Glomerular visceral epithelial cell (primary cell): ENCODE data around the gene RHOF.

Experiments
- DNase-seq: peaks from one replicate; pipeline ENCODE4 v3.0.0-alpha.2; 2016; ENCODE audit errors: extremely low spot score

The RHOF gene, protein sequence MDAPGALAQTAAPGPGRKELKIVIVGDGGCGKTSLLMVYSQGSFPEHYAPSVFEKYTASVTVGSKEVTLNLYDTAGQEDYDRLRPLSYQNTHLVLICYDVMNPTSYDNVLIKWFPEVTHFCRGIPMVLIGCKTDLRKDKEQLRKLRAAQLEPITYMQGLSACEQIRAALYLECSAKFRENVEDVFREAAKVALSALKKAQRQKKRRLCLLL

DNA sequence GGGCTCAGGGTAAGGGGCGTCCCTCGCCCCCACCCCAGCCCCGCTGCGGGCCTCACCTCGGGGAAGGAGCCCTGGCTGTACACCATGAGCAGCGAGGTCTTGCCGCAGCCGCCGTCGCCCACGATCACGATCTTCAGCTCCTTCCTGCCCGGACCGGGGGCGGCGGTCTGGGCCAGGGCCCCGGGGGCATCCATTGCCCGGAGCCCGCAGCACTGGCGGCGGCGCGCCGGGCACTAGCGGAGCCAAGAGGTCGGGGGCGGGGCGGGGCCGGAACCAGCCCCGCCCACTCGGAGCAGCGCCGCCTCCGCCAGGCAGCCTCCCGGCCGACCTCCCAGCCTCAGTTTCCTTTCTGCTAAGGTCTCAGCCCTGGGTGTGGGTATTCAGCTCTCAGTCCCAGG lies at the start of gene RHOF:
TSS of gene RHOF (minus strand) at position 249 of the 398 bp plus-strand sequence. CDS start at position 194, 55 bp downstream.
- peak; percentile 41 for DNase-seq

DNA sequence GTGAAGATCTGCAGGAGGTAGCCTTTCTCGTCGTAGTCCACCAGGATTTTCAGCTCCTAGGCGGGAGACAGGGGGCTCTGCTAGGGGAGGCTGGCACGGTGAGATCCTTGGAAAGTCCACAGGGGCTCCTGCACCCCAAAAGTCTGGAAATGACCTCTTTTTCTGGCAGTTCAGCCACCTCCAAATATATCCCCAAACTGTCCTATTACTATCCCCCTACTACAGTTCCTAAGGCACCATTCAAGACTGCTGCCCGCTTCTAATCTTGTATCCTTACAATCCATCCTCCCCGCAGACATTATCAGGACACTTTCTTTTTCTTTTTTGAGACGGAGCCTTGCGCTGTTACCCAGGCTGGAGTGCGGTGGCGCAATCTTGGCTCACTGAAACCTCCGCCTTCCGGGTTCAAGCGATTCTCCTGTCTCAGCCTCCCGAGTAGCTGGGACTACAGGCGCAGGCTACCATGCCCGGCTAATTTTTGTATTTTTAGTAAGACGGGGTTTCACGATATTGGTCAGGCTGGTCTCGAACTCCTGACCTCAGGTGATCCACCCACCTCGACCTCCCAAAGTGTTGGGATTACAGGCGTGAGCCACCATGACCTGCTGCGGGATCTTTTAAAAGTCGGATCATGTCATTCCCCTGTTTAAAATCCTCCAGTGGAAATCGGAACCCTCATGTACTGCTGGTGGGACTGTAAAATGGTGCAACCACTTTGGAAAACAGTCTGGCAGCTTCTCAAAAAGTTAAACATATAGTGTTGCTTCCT lies 46.7 kb upstream of the RHOF start:
- no peak for DNase-seq

GRCh38 chr12:121839106-121839992 lies 45.9 kb upstream of the RHOF start:
- DNase-seq = peak; percentile 51

DNA sequence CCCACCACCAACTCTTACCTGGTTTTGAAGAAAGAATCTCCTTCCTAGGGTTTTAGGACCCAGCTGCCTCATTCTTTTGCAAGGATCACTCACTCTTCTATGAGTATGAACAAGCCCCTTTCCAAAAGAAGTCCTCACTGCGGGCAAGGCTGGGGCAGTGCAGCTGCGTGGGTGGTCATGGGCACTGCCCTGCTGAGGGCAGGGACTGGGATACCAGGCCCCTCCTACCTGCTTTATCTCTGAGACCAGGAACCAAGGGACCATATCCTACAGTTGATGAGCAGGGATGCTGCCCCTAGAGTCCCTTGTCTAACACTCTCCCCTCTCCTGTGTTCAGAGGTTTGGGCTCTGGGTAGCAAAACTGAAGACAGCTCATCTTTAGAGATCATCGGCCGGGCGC lies 44.6 kb upstream of the RHOF start:
- no peak for DNase-seq

- no peak for DNase-seq
Measured at GRCh38 chr12:121837680-121838079, 44.2 kb upstream of the RHOF start.

DNA sequence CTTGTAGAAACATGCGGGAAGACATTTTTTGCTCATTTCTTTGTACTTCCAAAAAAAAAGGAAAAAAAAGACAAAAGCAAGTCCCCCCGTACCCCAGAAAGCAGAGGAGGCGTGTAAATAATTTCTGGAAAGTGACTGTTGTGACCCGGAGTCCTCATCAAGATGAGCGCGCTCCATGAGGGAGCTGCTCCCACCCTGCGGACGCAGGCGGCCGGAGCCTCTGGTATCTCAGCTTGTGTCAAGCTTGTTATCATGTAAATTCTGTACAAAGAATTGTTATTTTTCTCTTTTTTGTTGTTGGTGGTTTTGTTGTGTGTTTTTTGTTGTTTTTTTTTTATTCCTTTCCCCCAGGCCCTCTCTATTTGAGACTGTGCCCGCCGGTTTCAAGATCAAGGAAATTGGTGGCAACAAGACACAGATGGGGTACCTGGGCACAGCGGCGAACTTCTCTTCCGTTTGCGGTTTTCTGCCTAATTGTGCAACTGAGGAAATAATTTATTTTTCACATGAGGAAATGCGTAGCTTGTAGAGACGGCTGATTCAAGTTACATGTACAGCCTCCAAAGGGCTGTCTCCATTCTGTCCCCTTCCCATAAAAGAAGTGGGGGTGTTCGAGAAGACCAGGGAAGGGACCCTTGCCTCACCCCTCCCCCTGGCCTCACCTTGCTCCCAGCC lies 38.2 kb upstream of the RHOF start:
- no peak for DNase-seq

GRCh38 chr12:121830588-121831265 lies 37.2 kb upstream of the RHOF start:
- no peak for DNase-seq

- no peak for DNase-seq
Measured at GRCh38 chr12:121830134-121830533, 36.6 kb upstream of the RHOF start.

- DNase-seq = no peak
Measured at GRCh38 chr12:121829250-121829918, 35.9 kb upstream of the RHOF start.

DNA sequence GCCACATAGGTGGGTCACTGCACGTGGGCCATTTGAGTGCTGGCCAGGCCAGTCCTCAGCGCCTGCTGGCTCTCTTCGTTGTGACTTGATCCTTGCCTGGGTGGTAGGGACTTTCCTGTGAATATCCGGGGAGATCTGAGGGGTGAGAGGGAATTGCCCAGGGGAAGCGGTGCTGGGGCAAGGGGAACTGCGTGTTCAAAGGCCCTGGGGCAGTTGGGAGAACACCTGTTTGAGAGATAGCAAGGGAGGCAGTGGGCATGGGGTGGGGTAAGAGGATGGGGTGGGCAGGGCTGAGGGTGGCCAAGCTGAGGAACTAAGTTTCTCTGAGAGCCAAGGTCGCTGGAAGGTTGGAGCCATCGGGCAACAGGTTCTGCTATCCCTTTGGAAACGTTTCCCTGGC lies 35.3 kb upstream of the RHOF start:
- no peak for DNase-seq

DNA sequence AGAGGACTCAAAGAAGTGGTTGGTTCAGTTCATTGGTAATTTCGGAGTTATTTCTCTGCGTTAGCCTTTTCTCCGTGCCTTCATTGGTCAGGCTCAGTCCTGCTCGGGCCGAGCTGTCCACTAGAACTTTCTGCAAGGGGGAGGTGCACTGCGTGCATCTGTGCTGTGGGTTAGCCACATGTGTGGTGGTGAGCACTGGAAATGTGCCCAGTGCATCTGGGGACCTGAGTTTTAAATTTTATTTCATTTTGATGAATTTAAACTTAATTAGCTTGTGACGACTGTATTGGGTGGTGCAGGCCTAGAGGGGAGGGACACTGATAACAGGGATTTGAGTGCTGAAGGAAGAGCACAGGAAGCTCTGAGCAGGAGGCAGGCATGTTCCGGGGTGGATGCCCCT lies 34.8 kb upstream of the RHOF start:
- no peak for DNase-seq

DNA sequence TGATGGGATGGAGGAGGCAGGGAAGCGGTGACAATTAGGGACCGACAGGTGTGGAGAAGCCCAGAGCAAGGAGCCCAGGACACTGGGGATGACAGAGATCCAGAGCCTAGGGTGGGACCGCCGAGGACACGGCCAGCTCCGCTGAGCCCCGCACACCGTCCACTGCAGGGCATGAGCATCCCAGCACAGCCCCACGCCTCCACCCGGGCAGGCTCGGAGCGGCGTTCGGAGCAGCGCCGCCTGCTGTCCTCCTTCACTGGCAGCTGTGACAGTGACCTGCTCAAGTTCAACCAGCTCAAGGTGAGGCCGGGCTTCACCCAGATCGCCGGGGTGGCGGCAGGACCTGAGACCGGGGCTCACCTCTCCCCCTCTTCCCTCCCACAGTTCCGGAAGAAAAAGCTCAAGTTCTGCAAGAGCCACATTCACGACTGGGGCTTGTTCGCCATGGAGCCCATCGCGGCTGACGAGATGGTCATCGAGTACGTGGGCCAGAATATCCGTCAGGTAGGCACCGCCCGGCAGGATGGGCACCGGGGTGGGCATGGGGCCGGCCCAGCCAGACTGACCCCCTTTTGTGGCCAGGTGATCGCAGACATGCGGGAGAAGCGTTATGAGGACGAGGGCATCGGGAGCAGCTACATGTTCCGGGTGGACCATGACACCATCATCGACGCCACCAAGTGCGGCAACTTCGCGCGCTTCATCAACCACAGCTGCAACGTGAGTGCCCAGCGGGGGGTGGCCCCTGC lies 34.0 kb upstream of the RHOF start:
- no peak for DNase-seq

GRCh38 chr12:121826318-121827150 lies 33.0 kb upstream of the RHOF start:
- DNase-seq = no peak

- DNase-seq = no peak
Measured at GRCh38 chr12:121825041-121825523, 31.6 kb upstream of the RHOF start.

DNA sequence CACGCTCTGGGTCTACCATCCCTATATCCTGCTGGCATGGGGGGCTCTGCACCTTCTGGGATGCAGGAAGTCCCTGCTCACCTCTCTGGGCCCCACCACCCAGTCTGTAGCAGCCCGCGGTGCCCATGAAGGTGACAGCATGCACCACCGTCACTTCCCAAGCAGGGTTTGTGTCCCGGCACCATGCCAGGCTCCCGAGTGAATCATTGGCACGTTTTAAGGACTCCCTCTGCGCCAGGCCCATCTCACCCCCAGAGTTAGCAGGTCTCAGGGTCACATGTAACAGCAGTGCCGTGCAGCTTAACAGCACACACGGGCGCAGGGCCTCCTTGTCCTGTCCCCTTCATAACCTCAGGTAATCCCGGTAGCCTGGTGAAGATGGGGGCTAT lies 30.2 kb upstream of the RHOF start:
- DNase-seq = no peak

- DNase-seq = no peak
Measured at GRCh38 chr12:121823101-121823726, 29.7 kb upstream of the RHOF start.

GRCh38 chr12:121822393-121823100 lies 29.1 kb upstream of the RHOF start:
- DNase-seq = no peak

DNA sequence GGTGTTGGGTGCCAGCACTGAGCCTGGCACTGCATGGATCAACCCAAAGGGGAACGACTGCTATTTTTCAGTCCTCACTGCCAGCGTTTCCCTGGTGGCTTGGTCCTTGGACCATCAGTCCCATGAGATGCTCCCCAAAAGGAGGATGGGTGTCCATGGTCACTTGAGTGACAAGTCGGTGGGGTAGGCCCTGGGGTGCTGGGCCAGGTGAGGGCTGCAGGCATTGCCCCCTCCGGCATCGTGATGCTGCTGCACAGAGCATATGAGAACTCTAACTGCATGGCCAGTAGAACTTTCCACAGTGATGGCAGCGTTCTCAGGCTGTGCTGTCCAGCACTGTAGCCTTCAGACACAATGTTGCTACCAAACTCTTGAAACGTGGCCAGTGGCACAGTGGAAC lies 26.6 kb upstream of the RHOF start:
- DNase-seq = no peak
